CD14-positive monocyte (primary cell): ENCODE data around the gene SF1. TPM values are rescaled to one million over a fixed set of nuclear protein-coding genes. Genes with fewer than 3 reads are reported as not detected.
A peak's percentile ranks its signal among the peaks of the same experiment; 100 is the strongest.
"Not testable (repeated sequence)": the region's sequence is repeated elsewhere in the genome, so short reads cannot be mapped to it uniquely, and the experiment has no call there.

Source experiments
- DNase-seq, 3 donors: peaks; one replicate each; pipeline ENCODE4 v3.0.0-alpha.2; 2011 to 2022
- H2AFZ ChIP-seq: 2 replicates; pipeline ENCODE4 v1.6.0; 2012; ENCODE audit warnings: mild to moderate bottlenecking, low read depth, low read length, inconsistent platforms; ENCODE audit not compliant: insufficient read depth, poor library complexity, severe bottlenecking
- H3K27ac ChIP-seq, 2 donors: 1 replicate in 1 of 2; 2 replicates in 1 of 2; pipeline ENCODE4 v1.5.1; 2012 to 2013; ENCODE audit warnings: low read length in 2 of 2, control low read depth in 1 of 2, inconsistent platforms in 1 of 2, low read depth in 1 of 2, mild to moderate bottlenecking in 1 of 2
- H3K27me3 ChIP-seq, 2 donors: one replicate each; pipeline versions ENCODE4 v1.6.0 to v1.6.1; 2011 to 2013; ENCODE audit warnings: low read length in 2 of 2; ENCODE audit not compliant: control insufficient read depth in 2 of 2, insufficient read depth in 2 of 2
- H3K36me3 ChIP-seq, 2 donors: replicated peaks in 1 of 2; 1 replicate in 1 of 2; 2 replicates in 1 of 2; pipeline versions ENCODE4 v1.5.1 to v1.6.1; 2012 to 2013; ENCODE audit warnings: low read length in 2 of 2, control low read depth in 1 of 2, inconsistent platforms in 1 of 2, mild to moderate bottlenecking in 1 of 2; ENCODE audit not compliant: insufficient read depth in 2 of 2, control insufficient read depth in 1 of 2
- H3K4me1 ChIP-seq, 2 donors: 1 replicate in 1 of 2; 2 replicates in 1 of 2; pipeline versions ENCODE4 v1.5.1 to v1.6.1; 2012 to 2013; ENCODE audit warnings: low read length in 2 of 2, control low read depth in 1 of 2, inconsistent platforms in 1 of 2, mild to moderate bottlenecking in 1 of 2, moderate library complexity in 1 of 2; ENCODE audit not compliant: insufficient read depth in 2 of 2, control insufficient read depth in 1 of 2
- H3K4me2 ChIP-seq: replicated peaks from 2 replicates; pipeline ENCODE3; 2012; ENCODE audit warnings: low read length, moderate library complexity, mild to moderate bottlenecking; ENCODE audit not compliant: poor library complexity, severe bottlenecking; ENCODE audit errors: extremely low read depth
- H3K4me3 ChIP-seq, 3 experiments: fragments of 200-600 bp in 1 of 3; sonication (generic) in 1 of 3; replicated peaks in 1 of 3; 1 replicate in 2 of 3; 2 replicates in 1 of 3; pipeline ENCODE4 v1.5.1; 2011 to 2013; ENCODE audit warnings: low read length in 3 of 3, mild to moderate bottlenecking in 3 of 3, control low read depth in 2 of 3, low read depth in 2 of 3, inconsistent platforms in 1 of 3, moderate library complexity in 1 of 3
- H3K79me2 ChIP-seq: 2 replicates; pipeline ENCODE4 v1.6.0; 2012; ENCODE audit warnings: mild to moderate bottlenecking, control low read depth, inconsistent platforms, low read length, moderate library complexity; ENCODE audit not compliant: insufficient read depth
- H3K9ac ChIP-seq: 2 replicates; pipeline ENCODE4 v1.6.0; 2017; ENCODE audit warnings: low read length, mild to moderate bottlenecking; ENCODE audit not compliant: insufficient read depth, poor library complexity, severe bottlenecking
- H3K9me3 ChIP-seq, 2 donors: replicated peaks in 1 of 2; 1 replicate in 1 of 2; 2 replicates in 1 of 2; pipeline versions ENCODE4 v1.5.1 to v1.6.1; 2012 to 2013; ENCODE audit warnings: low read length in 2 of 2, control low read depth in 1 of 2; ENCODE audit not compliant: control insufficient read depth in 1 of 2, insufficient read depth in 1 of 2
- H4K20me1 ChIP-seq: 2 replicates; pipeline ENCODE4 v1.6.0; 2012; ENCODE audit warnings: mild to moderate bottlenecking, low read length, control low read depth, moderate library complexity; ENCODE audit not compliant: insufficient read depth
- H3K27ac Mint-ChIP-seq, 7 donors: one replicate each; pipeline ENCODE4 v1.8.0; 2020; ENCODE audit warnings: mild to moderate bottlenecking in 7 of 7, mixed read lengths in 7 of 7, moderate library complexity in 6 of 7, inconsistent platforms in 2 of 7
- H3K27me3 Mint-ChIP-seq, 3 donors: one replicate each; pipeline ENCODE4 v1.8.0; 2021 to 2022; ENCODE audit warnings: low read depth in 3 of 3, mild to moderate bottlenecking in 3 of 3, mixed read lengths in 3 of 3, moderate library complexity in 3 of 3, inconsistent platforms in 1 of 3
- H3K36me3 Mint-ChIP-seq, 2 donors: one replicate each; pipeline ENCODE4 v1.8.0; 2020; ENCODE audit warnings: mixed read lengths in 2 of 2, inconsistent platforms in 1 of 2, mild to moderate bottlenecking in 1 of 2
- H3K4me1 Mint-ChIP-seq: one replicate; pipeline ENCODE4 v1.8.0; 2020; ENCODE audit warnings: mild to moderate bottlenecking, mixed read lengths
- H3K4me3 Mint-ChIP-seq, 2 donors: one replicate each; pipeline ENCODE4 v1.8.0; 2020; ENCODE audit warnings: mild to moderate bottlenecking in 2 of 2, mixed read lengths in 2 of 2, moderate library complexity in 1 of 2
- H3K9me3 Mint-ChIP-seq, 7 donors: one replicate each; pipeline ENCODE4 v1.8.0; 2020 to 2022; ENCODE audit warnings: mixed read lengths in 7 of 7, mild to moderate bottlenecking in 6 of 7, moderate library complexity in 6 of 7, inconsistent platforms in 2 of 7
- WGBS: methylation state at CpG from one replicate; pipeline ENCODE4 v1.1.5; 2013; ENCODE audit warnings: missing lambda C conversion rate; ENCODE audit not compliant: insufficient coverage; 5-methylcytosine and 5-hydroxymethylcytosine counted together
- intact Hi-C, 2 donors: fragments of 100-400 bp; cut with micrococcal nuclease; formaldehyde crosslinking; loops; one replicate each; pipeline versions ENCODE4 v1.15.0 to v1.15.1; 2023
- polyA plus RNA-seq, 3 donors: library from polyadenylated mRNA; depleted of rRNA in 1 of 3; unstranded in 2 of 3; stranded (reverse) in 1 of 3; fragments of 300-500 nt in 2 of 3; fragments of >200 nt in 1 of 3; fragmentation: Illumina TruSeq in 2 of 3; gene quantifications; 1 replicate in 2 of 3; 2 replicates in 1 of 3; pipeline ENCODE4 v1.2.3, GENCODE V29; 2012 to 2021
- TF ChIP-seq, protein P1 (sequence below): fragments of 200-600 bp; IDR thresholded peaks from one replicate; pipeline ENCODE4 v1.8.0; 2022; ENCODE audit warnings: antibody characterized with exemption, mild to moderate bottlenecking

Gene SF1
- polyA plus RNA-seq, 3 donors = 31.6 to 302 (median 47.7) TPM

GRCh38 chr11:64823568-64824119 is 45.3 kb upstream of the SF1 start:
- no peak overlapping the region for H3K9ac ChIP-seq
- intact Hi-C loops = no loop called here
- DNase-seq = no peak
- no peak overlapping the region for H3K4me2 ChIP-seq
- no peaks in the 10 kb centered on the region for H4K20me1 ChIP-seq
- no peaks in the 10 kb centered on the region for H3K79me2 ChIP-seq
- no peak overlapping the region for H3K4me3 Mint-ChIP-seq
- no peaks in the 10 kb centered on the region for H3K36me3 Mint-ChIP-seq
- no peak overlapping the region for H2AFZ ChIP-seq
- 79% methylated on average over 9 of the region's 11 CpGs for WGBS
- peaks cover 0 to 4% (median 0%) of the 10 kb centered on the region in 3 donors for H3K27me3 Mint-ChIP-seq
- no peaks in the 10 kb centered on the region for H3K36me3 ChIP-seq
- H3K9me3 Mint-ChIP-seq = peaks cover 0 to 2% (median 0%) of the 10 kb centered on the region in 7 donors
- peak overlapping the region in 1 of 7 donors; percentile 78 for H3K27ac Mint-ChIP-seq
- no peaks in the 10 kb centered on the region for H3K9me3 ChIP-seq
- TF ChIP-seq, protein P1, sequence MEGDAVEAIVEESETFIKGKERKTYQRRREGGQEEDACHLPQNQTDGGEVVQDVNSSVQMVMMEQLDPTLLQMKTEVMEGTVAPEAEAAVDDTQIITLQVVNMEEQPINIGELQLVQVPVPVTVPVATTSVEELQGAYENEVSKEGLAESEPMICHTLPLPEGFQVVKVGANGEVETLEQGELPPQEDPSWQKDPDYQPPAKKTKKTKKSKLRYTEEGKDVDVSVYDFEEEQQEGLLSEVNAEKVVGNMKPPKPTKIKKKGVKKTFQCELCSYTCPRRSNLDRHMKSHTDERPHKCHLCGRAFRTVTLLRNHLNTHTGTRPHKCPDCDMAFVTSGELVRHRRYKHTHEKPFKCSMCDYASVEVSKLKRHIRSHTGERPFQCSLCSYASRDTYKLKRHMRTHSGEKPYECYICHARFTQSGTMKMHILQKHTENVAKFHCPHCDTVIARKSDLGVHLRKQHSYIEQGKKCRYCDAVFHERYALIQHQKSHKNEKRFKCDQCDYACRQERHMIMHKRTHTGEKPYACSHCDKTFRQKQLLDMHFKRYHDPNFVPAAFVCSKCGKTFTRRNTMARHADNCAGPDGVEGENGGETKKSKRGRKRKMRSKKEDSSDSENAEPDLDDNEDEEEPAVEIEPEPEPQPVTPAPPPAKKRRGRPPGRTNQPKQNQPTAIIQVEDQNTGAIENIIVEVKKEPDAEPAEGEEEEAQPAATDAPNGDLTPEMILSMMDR = no peak
- H3K4me1 Mint-ChIP-seq = no peaks in the 10 kb centered on the region
- H3K4me3 ChIP-seq = no peak overlapping the region
- H3K27ac ChIP-seq = no peak overlapping the region
- no peaks in the 10 kb centered on the region for H3K27me3 ChIP-seq
- H3K4me1 ChIP-seq = no peaks in the 10 kb centered on the region

GRCh38 chr11:64817476-64817875 is 39.1 kb upstream of the SF1 start:
- peak overlapping the region in 1 of 7 donors; percentile 22 for H3K27ac Mint-ChIP-seq
- H3K36me3 Mint-ChIP-seq = no peaks in the 10 kb centered on the region
- H3K4me1 Mint-ChIP-seq = no peaks in the 10 kb centered on the region
- H3K4me3 Mint-ChIP-seq = no peak overlapping the region
- H3K36me3 ChIP-seq = no peaks in the 10 kb centered on the region
- no peaks in the 10 kb centered on the region for H3K9me3 Mint-ChIP-seq
- H3K27me3 ChIP-seq = no peaks in the 10 kb centered on the region
- H3K4me1 ChIP-seq = no peaks in the 10 kb centered on the region
- intact Hi-C loops = no loop called here
- no peaks in the 10 kb centered on the region for H4K20me1 ChIP-seq
- 85% methylated on average over 3 of the region's 3 CpGs for WGBS
- no peak overlapping the region for H3K4me3 ChIP-seq
- no peaks in the 10 kb centered on the region for H3K79me2 ChIP-seq
- no peak overlapping the region for H3K27ac ChIP-seq
- no peak overlapping the region for H2AFZ ChIP-seq
- TF ChIP-seq, protein P1 = no peak
- no peak for DNase-seq
- H3K9me3 ChIP-seq = no peaks in the 10 kb centered on the region
- peaks cover 0 to 4% (median 0%) of the 10 kb centered on the region in 3 donors for H3K27me3 Mint-ChIP-seq
- H3K4me2 ChIP-seq = no peak overlapping the region
- H3K9ac ChIP-seq = no peak overlapping the region

- intact Hi-C loops, H4K20me1 ChIP-seq, H3K9me3 Mint-ChIP-seq, DNase-seq, H3K9me3 ChIP-seq, H3K4me1 ChIP-seq, H3K4me3 Mint-ChIP-seq, H3K79me2 ChIP-seq, H2AFZ ChIP-seq, H3K36me3 Mint-ChIP-seq, H3K27ac ChIP-seq, H3K36me3 ChIP-seq, H3K9ac ChIP-seq, H3K27me3 Mint-ChIP-seq, H3K27ac Mint-ChIP-seq, H3K4me2 ChIP-seq, H3K27me3 ChIP-seq, H3K4me1 Mint-ChIP-seq, H3K4me3 ChIP-seq: not testable (repeated sequence)
- 97% methylated on average over 3 of the region's 5 CpGs for WGBS
These were observed 37.1 kb upstream of the SF1 start for GRCh38 chr11:64815433-64815832.
